HEK293 (cell line): ENCODE data around the gene PDE4D.
"Not testable (repeated sequence)": the region's sequence is repeated elsewhere in the genome, so short reads cannot be mapped to it uniquely, and the experiment has no call there.

Experiments
- KLF16 ChIP-seq: fragments of 450-650 bp; formaldehyde crosslinking; IDR thresholded peaks from 2 replicates; pipeline ENCODE4 v1.5.1; 2017; ENCODE audit warnings: missing biosample characterization, missing genetic modification characterization
- KLF9 ChIP-seq: fragments of 450-650 bp; formaldehyde crosslinking; IDR thresholded peaks from 2 replicates; pipeline ENCODE4 v1.5.1; 2016; ENCODE audit warnings: missing biosample characterization, missing genetic modification characterization, low read depth
- MEIS1 ChIP-seq: sonication (generic); formaldehyde crosslinking; IDR thresholded peaks from 2 replicates; pipeline ENCODE4 v1.8.1; 2022; ENCODE audit warnings: missing genetic modification reagents, mild to moderate bottlenecking, borderline replicate concordance
- YY2 ChIP-seq: fragments of 450-650 bp; formaldehyde crosslinking; IDR thresholded peaks from 2 replicates; pipeline ENCODE4 v1.5.1; 2016; ENCODE audit warnings: missing biosample characterization, missing genetic modification characterization
- ZNF404 ChIP-seq: fragments of 450-650 bp; formaldehyde crosslinking; IDR thresholded peaks from 2 replicates; pipeline ENCODE4 v1.5.1; 2017; ENCODE audit warnings: missing biosample characterization, missing genetic modification characterization
- TF ChIP-seq, protein P1 (sequence below): fragments of 450-650 bp; formaldehyde crosslinking; IDR thresholded peaks from 2 replicates; pipeline ENCODE4 v1.5.1; 2016; ENCODE audit warnings: missing biosample characterization, missing genetic modification characterization
- TF ChIP-seq, protein P2 (sequence below): fragments of 450-650 bp; formaldehyde crosslinking; IDR thresholded peaks from 2 replicates; pipeline ENCODE4 v1.5.1; 2016; ENCODE audit warnings: missing biosample characterization, missing genetic modification characterization

DNA sequence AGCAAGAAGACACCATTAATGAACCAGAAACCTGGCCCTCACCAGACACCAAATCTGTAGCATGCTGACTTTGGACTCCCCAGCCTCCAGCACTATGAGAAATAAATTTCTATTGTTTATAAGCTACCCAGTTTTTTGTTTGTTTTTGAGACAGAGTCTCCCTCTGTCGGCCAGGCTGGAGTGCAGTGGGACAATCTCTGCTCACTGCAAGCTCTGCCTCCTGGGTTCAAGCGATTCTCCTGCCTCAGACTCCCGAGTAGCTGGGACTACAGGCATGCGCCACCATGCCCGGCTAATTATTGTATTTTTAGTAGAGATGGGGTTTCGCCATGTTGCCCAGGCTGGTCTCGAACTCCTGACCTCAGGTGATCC lies 227.7 kb downstream of the PDE4D start:
- TF ChIP-seq YY2 (tag by site-specific recombination); MEIS1 (CRISPR knock-in tag); ZNF404 (tag by site-specific recombination); KLF16 (tag by site-specific recombination); KLF9 (tag by site-specific recombination): not testable (repeated sequence)
- TF ChIP-seq, protein P1, sequence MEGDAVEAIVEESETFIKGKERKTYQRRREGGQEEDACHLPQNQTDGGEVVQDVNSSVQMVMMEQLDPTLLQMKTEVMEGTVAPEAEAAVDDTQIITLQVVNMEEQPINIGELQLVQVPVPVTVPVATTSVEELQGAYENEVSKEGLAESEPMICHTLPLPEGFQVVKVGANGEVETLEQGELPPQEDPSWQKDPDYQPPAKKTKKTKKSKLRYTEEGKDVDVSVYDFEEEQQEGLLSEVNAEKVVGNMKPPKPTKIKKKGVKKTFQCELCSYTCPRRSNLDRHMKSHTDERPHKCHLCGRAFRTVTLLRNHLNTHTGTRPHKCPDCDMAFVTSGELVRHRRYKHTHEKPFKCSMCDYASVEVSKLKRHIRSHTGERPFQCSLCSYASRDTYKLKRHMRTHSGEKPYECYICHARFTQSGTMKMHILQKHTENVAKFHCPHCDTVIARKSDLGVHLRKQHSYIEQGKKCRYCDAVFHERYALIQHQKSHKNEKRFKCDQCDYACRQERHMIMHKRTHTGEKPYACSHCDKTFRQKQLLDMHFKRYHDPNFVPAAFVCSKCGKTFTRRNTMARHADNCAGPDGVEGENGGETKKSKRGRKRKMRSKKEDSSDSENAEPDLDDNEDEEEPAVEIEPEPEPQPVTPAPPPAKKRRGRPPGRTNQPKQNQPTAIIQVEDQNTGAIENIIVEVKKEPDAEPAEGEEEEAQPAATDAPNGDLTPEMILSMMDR (tag by site-specific recombination), result not testable (repeated sequence)
- TF ChIP-seq, protein P2, sequence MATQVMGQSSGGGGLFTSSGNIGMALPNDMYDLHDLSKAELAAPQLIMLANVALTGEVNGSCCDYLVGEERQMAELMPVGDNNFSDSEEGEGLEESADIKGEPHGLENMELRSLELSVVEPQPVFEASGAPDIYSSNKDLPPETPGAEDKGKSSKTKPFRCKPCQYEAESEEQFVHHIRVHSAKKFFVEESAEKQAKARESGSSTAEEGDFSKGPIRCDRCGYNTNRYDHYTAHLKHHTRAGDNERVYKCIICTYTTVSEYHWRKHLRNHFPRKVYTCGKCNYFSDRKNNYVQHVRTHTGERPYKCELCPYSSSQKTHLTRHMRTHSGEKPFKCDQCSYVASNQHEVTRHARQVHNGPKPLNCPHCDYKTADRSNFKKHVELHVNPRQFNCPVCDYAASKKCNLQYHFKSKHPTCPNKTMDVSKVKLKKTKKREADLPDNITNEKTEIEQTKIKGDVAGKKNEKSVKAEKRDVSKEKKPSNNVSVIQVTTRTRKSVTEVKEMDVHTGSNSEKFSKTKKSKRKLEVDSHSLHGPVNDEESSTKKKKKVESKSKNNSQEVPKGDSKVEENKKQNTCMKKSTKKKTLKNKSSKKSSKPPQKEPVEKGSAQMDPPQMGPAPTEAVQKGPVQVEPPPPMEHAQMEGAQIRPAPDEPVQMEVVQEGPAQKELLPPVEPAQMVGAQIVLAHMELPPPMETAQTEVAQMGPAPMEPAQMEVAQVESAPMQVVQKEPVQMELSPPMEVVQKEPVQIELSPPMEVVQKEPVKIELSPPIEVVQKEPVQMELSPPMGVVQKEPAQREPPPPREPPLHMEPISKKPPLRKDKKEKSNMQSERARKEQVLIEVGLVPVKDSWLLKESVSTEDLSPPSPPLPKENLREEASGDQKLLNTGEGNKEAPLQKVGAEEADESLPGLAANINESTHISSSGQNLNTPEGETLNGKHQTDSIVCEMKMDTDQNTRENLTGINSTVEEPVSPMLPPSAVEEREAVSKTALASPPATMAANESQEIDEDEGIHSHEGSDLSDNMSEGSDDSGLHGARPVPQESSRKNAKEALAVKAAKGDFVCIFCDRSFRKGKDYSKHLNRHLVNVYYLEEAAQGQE, result not testable (repeated sequence)
